HG02642 (cell line): Measurements from ENCODE around the gene MAST4.
A peak's percentile ranks its signal among the peaks of the same experiment; 100 is the strongest.

Experiments
- ATAC-seq: cut with Tn5 transposase; IDR thresholded peaks from one replicate; pipeline ENCODE4 v1.9.1; 2021; ENCODE audit warnings: mild to moderate bottlenecking; ENCODE audit not compliant: unreplicated experiment, poor library complexity

MAST4 gene

DNA sequence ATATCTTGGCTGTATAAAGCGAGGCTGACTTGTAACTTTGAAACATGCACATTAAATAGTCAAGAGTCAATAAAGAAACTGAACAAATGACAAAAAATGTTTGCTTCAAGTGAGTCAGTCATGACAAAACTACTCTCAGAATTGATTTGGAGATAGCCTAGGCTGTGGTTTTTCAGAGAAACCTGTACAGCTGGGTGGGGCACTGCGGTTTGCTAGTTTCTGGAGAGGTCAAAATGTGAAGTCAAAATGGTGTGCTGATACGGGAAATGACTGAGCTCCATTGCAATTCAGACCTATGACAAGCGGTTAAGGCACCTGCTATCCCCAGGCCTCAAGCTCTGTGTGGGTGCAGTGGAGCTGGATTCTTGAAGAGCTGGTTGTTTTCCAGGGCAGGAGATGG is 610.7 kb downstream of the MAST4 start:
- ATAC-seq = peak; percentile 87

DNA sequence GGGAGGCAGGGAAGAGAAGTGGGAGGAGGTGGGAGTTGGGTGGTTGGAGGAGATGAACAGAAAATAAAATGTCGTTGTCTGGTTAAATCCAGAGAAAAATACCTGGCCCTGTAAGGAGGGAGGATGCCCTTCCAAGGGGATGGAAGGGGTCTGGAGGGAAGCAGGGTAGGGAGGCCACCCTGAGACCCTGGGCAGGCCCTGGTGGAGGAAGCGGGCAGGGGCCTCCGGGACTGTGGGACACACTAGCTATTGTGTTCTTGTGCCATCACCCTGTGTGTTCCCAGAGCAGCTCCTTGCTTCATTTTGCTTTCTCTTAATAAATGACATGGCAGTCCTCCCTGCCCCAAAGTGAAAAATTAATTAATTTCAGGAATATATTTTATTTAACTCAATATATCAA is 612.2 kb downstream of the MAST4 start:
- ATAC-seq = no peak

DNA sequence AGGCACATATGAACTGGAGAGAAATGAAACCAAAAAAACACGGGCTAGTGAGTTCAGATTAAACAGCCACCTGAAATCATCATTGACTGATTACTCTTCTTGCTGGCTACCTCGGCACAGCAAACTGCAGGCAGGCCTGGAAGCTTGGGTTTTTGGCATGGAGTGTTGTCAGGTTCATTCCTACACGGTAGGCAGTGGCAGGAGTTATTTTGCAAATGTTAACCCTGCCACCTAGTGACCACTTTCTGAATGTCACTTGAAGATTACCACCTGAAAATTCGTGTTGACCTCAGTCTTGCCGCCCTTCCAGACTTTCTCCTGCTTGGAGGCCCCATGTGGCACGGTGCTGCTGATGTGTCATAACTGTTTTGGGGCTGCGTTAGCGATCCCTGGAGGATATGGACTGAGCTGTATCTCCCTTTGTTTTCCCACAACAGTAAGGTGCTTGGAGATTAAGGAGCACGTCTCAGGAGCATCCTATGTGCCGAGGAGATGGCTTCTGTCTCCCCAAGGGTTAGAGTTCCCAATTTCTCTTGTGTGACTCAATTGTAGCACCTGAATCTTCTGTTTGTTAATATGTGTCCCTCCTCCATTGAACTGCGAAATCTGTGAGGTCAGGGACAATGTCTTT is 613.1 kb downstream of the MAST4 start:
- ATAC-seq = peak; percentile 36

DNA sequence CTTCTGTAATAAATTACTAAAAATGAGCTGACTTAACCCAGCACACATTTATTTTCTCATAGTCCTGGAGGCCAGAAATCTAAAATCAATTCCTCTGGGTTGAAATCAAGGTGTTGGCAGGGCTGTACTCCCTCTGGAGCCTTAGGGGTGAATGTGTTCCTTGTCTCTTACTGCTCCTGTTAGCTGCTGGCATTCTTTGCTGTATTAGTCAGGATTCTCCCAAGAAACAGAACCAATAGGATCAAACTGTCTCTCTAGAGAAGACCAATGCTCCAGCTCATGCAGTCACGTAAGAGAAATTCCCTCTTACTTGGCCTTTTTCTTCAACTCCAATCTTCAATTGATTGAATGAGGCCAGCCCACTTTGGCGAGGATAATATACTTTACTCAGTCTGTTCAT is 615.7 kb downstream of the MAST4 start:
- no peak for ATAC-seq

DNA sequence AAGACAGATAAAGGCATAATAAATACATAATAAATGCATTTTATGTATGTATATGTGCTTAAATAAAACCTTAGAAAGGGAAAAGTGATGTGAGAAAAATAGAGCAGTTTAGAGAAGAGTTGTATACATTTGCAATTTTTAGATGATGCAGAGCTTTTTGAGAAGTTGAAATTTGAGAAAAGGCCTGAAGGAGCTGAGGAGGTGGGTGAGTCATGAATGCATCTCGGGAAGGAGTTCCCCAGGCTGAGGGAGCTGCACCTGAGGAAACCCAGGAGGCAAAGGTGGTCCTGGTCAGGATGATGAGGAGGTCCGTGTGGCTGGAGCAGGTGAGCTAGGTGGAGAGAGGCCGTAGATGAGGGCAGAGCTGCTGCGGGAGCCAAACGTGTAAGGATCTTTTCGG is 617.8 kb downstream of the MAST4 start:
- no peak for ATAC-seq

DNA sequence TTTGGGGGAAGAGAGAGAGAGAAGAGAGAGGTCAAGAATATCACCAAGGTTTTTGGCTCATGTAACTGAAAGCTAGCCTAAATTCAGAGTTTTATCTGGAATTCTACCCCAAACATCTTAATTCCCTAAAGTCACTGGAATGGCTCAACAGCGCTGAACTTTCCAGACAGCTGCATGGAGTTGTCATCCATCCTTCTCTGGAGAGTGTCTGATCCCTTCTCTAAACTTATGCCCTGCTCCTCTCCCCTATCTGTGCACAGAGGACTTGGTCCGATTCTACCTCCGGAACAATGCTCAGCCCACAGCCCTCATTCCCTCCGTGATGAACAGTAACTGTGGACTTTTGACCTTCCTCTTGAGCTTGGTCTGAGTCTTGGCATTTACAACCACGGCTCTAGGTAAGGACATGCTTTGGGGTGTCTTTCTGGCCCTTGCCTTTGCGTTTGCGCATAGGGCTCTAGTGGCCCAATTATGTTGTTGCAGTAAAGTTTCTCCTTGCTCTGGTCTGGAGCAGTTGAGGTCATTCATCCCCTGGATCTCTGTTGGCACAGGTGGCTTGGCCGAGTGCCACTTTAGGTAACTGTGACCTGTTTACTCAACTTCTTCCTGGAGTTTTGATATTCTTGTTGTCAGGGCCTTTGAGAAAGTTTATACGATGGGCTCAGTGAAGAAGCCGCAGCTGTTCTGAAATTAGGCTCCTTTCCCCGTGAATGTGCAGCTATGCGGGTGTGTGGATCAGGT is 618.7 kb downstream of the MAST4 start:
- ATAC-seq = no peak

DNA sequence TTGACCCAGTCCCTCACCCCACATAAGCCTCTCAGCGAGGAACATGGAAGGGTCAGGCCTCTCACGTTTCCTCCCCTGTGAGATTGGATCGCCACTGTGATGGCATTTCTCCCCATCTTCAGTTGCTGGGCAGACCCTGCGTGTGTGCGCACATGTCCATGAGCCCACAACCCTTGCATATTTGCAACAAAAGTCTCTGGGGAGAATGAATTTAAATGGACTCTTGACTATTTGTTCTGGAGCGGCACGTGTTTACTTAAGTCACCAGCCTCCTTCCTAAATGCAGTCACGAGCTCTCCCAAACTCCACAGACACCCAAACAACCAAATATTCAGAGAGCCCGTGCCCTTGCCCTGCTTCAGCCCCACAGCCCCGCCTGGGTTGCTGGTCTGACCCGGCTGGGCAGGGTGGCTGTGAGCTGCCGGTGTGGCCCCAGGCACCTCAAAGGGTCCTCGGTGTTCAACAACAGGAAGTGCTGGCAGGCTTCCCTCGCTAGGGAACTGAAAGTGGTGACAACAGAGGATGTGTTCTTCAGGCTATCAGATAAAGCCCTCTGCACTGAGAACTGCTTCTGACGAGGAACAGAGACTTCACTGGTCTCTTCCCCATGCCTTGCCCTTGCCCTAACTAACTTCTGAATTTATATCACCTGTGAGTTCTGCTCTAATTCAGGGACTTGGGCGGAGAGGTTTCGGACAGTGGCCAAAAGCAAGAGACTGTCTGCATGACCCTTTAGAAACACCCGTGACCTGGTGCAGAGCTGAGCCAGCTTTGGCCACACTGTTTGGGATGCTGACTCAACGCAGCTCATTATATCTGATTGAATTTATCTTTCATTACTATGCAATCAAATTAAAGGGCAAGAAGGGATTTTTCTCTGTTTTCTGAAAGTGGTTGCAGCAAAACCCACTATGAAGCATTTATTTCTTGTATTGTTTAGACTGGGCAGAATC is 619.6 kb downstream of the MAST4 start:
- peak; percentile 100 for ATAC-seq

DNA sequence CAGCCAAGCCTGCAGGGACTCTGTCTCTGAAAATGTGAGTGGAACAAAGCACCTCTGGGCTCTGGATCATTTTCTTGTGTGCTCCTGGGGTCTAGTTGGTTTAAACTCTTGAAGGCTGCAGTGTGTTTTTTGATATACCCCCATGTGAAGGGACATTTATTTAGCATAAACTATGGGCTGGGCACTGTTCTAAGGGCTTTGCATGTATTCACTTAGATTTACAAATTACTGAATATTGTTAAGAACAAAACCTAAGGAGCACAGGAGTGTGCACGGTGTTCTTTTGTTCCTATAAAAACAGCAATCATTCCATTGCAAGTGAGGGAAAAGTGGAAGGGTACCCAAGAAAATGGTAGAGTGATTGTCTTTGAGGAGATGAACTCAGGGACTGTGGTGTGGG is 620.4 kb downstream of the MAST4 start:
- no peak for ATAC-seq
